ENCODE results near the gene ADRA2C. TPM values are rescaled to one million over a fixed set of nuclear protein-coding genes. Genes with fewer than 3 reads are reported as not detected.

Gene ADRA2C
- total and polyA plus RNA-seq, 2 donors, result 0.33 to 4.4 TPM

Other genes with a start within 250 kb of the ADRA2C start
- gene LRPAP1, start 234.0 kb upstream of the ADRA2C start, total RNA-seq, result 67.7 TPM
- gene LRPAP1, start 234.0 kb upstream of the ADRA2C start, polyA plus RNA-seq, result 52.5 TPM